HG03175 (cell line): ENCODE data around the gene UBL4B.

Source experiments
- ATAC-seq: cut with Tn5 transposase; IDR thresholded peaks from one replicate; pipeline ENCODE4 v1.9.1; 2021; ENCODE audit warnings: mild to moderate bottlenecking, moderate library complexity; ENCODE audit not compliant: unreplicated experiment

UBL4B gene

GRCh38 chr1:110151175-110151669 lies 39.0 kb downstream of the UBL4B start:
- ATAC-seq = no peak

DNA sequence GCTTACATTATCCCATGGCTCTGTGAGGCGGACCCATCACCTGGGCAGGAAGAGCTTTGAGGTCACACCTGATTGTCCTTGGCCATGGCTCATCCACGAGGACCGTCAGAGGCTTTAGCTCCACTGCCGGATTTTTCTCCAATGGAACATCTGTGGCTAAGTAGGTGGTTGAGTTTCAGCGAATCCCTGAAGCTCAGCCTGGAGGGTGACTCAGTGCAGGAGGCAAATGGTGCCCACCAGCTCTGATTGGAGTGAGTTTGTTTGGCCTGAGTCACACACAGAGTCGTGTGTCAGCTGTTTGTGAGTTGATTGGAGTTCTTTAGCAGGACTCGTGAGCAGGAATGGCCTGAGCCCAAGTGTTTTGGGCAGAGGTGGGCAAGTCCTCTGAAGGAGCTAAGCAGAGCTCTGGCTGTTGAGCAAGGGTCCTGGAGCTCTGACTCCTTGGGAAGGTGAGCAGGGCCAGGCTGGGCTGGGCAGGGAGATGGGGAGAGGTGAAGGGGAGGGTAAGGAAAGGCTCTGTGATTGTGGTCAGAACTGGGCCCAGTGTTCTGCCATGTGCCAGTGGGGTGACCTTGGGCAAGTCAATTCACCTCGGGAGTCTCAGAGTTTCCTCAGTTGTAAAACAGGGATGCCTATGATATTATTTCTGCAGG lies 40.0 kb downstream of the UBL4B start:
- no peak for ATAC-seq

- no peak for ATAC-seq
Measured at GRCh38 chr1:110153407-110153950, 41.2 kb downstream of the UBL4B start.

DNA sequence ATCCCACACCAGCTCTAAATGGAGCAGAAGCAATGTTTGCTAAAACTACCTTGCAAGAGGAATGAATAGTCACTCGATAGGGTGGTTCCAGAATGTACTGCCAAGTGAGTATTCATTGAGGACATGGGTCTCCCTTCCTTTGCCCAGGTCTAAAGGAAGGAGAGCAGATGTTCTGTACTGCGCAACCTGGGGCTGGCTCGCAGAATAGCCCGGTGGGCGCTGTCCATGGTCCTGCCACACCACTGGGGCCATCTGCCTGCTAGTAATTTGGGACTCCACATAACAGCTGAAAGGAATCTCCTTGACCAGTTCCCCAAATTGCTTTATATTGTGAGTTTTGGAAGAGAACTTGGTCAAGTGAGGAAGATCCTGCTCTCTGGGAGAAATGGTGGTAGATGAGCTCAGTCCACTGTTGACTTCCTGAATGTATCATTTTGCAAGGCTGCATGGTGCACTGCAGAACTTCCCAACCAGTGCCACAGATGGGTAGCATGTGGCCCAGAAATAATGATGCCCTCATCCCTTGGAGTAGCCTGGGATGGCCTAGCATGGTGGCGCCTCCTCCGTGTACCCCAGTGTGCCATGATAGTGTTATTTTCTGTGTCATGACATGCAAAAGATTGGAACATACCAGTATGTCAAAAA lies 43.8 kb downstream of the UBL4B start:
- no peak for ATAC-seq

GRCh38 chr1:110158261-110158660 lies 46.0 kb downstream of the UBL4B start:
- no peak for ATAC-seq

- ATAC-seq = no peak
Measured at GRCh38 chr1:110159168-110159567, 46.9 kb downstream of the UBL4B start.

GRCh38 chr1:110160538-110161100 lies 48.4 kb downstream of the UBL4B start:
- ATAC-seq = no peak

- ATAC-seq = no peak
Measured at GRCh38 chr1:110161165-110161564, 48.9 kb downstream of the UBL4B start.

DNA sequence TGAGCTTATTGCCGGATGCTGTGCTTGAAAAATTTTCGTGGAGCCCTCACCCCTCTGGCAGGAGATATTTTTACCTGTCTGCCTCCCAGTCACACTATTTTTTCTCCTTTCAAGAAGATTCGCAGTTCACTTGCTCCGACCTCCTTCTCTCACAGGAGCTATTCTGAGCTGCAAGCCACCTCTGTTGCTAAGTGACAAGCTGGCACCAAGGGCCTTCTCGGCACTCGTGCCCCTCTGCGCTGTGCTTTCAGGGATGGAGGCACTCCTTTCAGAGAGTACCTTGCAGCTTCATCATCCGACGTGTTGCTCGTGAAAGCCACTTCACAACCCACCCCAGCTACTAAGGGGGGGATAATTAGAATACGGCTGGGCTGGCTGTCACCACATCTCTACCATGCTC lies 49.6 kb downstream of the UBL4B start:
- ATAC-seq = no peak
